ENCODE results near the gene ZMYND15.

The ZMYND15 gene

DNA sequence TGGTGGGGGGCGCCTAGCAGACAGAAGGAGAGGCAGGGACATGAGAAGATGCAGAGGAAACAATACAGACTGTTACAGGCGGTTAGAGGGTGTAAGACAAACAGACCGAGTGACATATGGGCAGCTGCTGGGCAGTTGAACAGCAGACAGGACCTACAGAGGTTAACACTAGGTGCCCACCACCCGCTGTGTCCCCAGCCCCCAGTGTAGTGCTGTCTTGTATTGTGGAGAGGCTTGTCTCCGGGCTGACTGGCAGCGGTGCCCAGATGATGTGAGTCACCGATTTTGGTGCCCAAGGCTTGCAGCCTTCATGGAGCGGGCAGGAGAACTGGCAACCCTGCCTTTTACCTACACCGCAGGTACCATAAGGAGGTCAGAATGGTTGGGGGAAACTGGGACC is 2.5 kb downstream of the ZMYND15 start:
- DNase-seq (ENCODE audit: low read depth, low spot score), result no peak

DNA sequence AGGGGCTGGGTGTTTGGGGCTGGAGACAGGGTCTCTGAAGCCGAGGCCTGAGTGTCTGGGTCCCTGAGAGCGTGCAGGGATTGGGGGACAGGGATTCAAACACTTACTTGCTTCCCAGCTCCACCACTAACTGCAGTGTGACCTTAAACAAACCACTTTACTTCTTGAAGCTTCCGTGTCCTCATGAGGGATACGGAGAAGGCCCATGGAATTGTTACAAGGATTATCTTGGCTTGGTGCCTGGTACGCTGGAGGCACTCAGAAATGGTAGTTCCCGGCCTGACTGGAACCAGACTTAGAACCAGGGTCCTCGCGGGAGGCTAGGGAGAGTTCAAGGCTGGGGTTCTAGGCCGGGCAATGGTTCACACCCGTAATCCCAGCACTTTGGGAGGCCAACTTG is 3.0 kb downstream of the ZMYND15 start:
- DNase-seq (ENCODE audit: low read depth, low spot score), result no peak

DNA sequence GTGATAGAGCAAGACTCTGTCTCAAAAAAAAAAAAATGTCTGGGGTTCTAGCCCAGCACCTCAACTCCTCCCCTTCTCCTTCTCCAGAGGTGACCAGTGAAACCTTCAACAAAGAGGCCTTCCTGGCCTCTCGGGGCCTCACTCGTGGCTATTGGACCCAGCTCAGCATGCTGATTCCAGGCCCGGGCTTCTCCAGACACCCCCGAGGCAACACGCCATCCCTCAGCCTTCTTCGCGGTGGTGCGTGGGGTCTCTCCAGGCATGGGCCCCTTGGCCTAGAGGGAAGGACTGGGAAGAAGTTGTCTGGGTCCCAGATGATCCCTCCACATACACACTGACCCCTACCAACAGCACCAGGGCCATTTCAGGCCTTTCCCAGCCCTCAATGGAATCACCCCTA is 3.6 kb downstream of the ZMYND15 start:
- no peak for DNase-seq (ENCODE audit: low read depth, low spot score)

- DNase-seq (ENCODE audit: low read depth, low spot score), result no peak
Measured at GRCh38 chr17:4743898-4744297, 4.3 kb downstream of the ZMYND15 start.

GRCh38 chr17:4744999-4745969 is 5.7 kb downstream of the ZMYND15 start:
- no peak for DNase-seq (ENCODE audit: low read depth, low spot score)

DNA sequence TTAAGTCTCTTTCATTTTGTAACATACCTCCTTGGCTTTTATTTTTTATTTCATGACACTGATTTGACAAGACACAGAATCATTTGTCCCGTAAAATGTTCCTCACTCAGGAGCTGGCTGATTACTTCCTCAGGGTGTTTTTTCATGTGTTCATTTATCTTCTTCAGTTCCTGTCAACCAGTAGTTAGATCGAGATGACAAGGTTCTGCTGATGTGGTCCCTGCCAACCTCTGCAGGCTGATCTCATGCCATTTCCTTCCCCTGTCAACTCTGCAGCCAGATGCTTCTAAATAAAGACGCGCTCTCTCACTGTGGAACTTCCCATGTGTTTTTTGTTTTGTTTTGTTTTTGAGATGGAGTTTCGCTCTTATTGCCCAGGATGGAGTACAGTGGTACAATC is 8.2 kb downstream of the ZMYND15 start:
- no peak for DNase-seq (ENCODE audit: low read depth, low spot score)

DNA sequence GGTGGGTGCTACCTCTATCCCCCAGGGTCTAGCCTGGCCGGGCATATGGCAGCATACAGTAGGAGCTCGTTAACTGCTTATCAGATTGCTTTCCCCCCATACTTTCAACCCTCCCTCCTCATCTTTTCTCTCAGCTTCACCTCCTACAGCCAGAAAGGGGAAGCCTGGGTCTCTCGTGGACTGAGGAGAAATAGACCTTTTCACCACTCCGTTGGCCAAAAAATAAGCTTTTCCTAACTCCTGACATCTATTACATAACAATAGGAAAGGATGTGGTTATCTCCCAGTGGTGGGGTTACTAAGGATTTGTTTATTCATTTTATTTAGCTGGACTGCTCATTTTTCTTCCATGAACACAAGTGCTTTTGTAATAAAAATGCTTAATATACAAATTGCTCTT is 9.1 kb downstream of the ZMYND15 start:
- no peak for DNase-seq (ENCODE audit: low read depth, low spot score)

- no peak for DNase-seq (ENCODE audit: low read depth, low spot score)
Measured at GRCh38 chr17:4750606-4751005, 11.0 kb downstream of the ZMYND15 start.

- no peak for DNase-seq (ENCODE audit: low read depth, low spot score)
Measured at GRCh38 chr17:4751932-4752331, 12.3 kb downstream of the ZMYND15 start.

DNA sequence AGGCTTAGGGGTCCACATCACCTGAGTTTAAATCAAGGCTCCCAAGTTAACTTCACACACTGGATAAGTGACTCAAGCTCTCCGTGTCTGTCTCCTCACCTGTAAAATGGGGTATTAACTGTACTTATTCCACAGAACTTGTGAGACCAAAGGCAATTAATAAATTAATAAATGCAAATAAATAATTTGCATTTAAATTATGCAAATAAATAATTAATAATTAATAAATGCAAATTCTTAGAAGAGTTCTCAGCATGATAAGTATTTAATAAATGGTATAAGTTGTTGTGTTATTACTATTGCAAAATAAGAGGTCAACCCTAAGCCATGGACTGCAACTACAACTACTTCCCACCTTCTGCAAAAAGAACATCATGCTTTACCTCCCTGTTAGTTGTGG is 13.8 kb downstream of the ZMYND15 start:
- no peak for DNase-seq (ENCODE audit: low read depth, low spot score)

GRCh38 chr17:4759776-4760236 is 20.2 kb downstream of the ZMYND15 start:
- DNase-seq (ENCODE audit: low read depth, low spot score), result no peak

- DNase-seq (ENCODE audit: low read depth, low spot score), result no peak
Measured at GRCh38 chr17:4764595-4764994, 25.0 kb downstream of the ZMYND15 start.

GRCh38 chr17:4766201-4766600 is 26.6 kb downstream of the ZMYND15 start:
- no peak for DNase-seq (ENCODE audit: low read depth, low spot score)

GRCh38 chr17:4766723-4767122 is 27.1 kb downstream of the ZMYND15 start:
- no peak for DNase-seq (ENCODE audit: low read depth, low spot score)

GRCh38 chr17:4768298-4768697 is 28.7 kb downstream of the ZMYND15 start:
- no peak for DNase-seq (ENCODE audit: low read depth, low spot score)

DNA sequence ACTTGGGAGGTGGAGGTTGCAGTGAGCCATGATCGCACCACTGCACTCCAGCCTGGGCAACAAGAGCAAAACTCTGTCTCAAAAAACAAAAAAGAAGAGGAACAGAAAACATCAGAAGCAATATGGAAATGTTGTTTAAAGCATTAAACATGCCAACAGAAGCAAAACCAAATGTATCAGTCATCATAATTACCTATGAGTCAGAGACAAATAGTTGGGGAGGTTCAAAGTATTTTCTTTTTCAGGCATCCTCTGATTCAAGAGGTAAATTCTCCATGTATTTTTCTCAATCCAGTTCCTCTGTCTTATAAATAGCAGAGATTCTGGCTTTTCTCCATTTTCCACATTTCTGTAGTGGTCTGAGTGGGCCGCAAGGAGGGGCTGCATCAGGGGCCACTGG is 30.0 kb downstream of the ZMYND15 start:
- DNase-seq (ENCODE audit: low read depth, low spot score), result no peak

- no peak for DNase-seq (ENCODE audit: low read depth, low spot score)
Measured at GRCh38 chr17:4771519-4772234, 32.0 kb downstream of the ZMYND15 start, which contains the start of gene TM4SF5. TM4SF5 (plus strand) TSS chr17:4771886; CDS start chr17:4771923, 37 bp downstream.

DNA sequence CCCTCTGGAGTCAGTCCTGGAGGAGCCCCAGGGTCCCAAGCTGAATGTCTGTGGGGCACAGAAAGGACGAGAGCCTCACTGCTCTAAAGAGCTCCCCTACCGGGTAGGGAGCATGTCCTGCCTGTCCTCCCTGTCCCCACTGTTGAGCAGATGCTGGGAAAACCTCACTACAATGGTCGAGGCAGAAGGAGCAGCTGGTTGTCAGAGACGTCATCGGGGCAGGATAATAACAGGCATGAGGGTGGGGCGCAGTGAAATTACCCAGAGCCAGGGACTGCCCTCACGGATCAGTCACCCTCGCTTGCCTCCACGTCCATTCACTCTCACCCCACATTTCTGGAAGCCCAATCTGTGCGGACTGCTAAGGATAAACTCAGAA is 32.6 kb downstream of the ZMYND15 start:
- no peak for DNase-seq (ENCODE audit: low read depth, low spot score)

GRCh38 chr17:4777969-4778760 is 38.5 kb downstream of the ZMYND15 start:
- no peak for DNase-seq (ENCODE audit: low read depth, low spot score)

DNA sequence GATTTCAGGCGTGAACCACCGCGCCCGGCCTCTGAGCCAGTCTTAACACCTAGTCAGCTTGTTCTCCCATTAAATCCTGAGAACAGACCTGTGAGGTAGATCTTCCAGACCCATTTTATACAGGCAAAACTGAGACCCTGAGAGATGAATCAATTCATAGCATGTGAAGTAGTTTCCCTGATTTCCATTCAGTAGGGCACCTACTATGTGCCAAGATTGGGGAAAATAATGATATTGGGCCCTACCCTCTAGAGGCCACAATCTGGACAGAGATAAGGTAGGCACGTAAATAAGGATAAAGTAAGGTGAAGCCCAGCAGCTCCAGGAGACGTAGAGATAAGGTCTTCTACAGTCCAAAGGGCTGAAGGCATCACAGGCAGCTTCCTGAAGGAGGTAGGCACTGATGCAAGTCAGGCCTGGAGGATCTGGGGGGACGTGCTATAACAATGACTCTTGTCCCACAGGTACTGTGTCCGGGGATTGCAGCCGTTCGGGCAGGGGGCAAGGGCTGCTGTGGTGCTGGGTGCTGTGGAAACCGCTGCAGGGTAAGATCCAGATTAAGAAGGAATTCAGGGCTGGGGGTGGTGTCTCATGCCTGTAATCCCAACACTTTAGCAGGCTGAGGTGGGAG is 40.8 kb downstream of the ZMYND15 start:
- DNase-seq (ENCODE audit: low read depth, low spot score), result no peak

DNA sequence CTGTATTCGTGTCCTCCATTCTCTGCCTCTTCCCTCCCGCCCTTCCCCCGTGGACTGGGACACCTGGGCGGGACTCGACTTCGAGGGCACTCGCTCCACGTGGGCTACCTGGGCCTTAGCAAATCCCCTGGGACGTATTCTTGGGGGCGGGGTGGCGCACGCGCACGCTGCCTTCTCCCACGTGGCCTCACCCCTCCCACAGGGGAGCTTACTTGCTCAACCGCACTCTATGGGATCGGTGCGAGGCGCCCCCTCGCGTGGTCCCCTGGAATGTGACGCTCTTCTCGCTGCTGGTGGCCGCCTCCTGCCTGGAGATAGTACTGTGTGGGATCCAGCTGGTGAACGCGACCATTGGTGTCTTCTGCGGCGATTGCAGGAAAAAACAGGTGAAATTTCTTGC is 43.0 kb downstream of the ZMYND15 start:
- DNase-seq (ENCODE audit: low read depth, low spot score), result no peak
